OCI-LY1 (cell line): ENCODE results near the gene GPR143.

Source experiments
- H2AFZ ChIP-seq: fragments of 200-600 bp; sonication (generic), shearing (Covaris generic); 2 replicates; pipeline ENCODE4 v1.6.0; 2014; ENCODE audit warnings: antibody characterized with exemption, mild to moderate bottlenecking, low read length
- H3F3A ChIP-seq: fragments of 200-600 bp; sonication (generic), shearing (Covaris generic); 2 replicates; pipeline ENCODE4 v1.6.0; 2014; ENCODE audit warnings: mild to moderate bottlenecking, antibody characterized with exemption, low read length, moderate library complexity; ENCODE audit not compliant: insufficient read depth
- H3K27ac ChIP-seq: fragments of 200-600 bp; sonication (generic); 2 replicates; pipeline ENCODE4 v1.5.1; 2014; ENCODE audit warnings: low read length, mixed run types, mild to moderate bottlenecking, low read depth; ENCODE audit not compliant: poor library complexity, severe bottlenecking
- H3K27me3 ChIP-seq: fragments of 200-600 bp; sonication (generic); 2 replicates; pipeline ENCODE4 v1.6.0; 2014; ENCODE audit warnings: antibody characterized with exemption, mild to moderate bottlenecking, low read length, moderate library complexity; ENCODE audit not compliant: insufficient read depth
- H3K36me3 ChIP-seq: fragments of 200-600 bp; sonication (generic); 2 replicates; pipeline ENCODE4 v1.6.1; 2014; ENCODE audit warnings: mild to moderate bottlenecking, antibody characterized with exemption, low read length, moderate library complexity, mixed read lengths; ENCODE audit not compliant: insufficient read depth
- H3K4me1 ChIP-seq: fragments of 200-600 bp; sonication (generic); 2 replicates; pipeline ENCODE4 v1.5.1; 2014; ENCODE audit warnings: mild to moderate bottlenecking, low read length, moderate library complexity; ENCODE audit not compliant: insufficient read depth, severe bottlenecking
- H3K4me2 ChIP-seq: fragments of 200-600 bp; sonication (generic), shearing (Covaris generic); 2 replicates; pipeline ENCODE4 v1.6.1; 2014; ENCODE audit warnings: low read length
- H3K4me3 ChIP-seq: fragments of 200-600 bp; sonication (generic); 2 replicates; pipeline ENCODE4 v1.5.1; 2014; ENCODE audit warnings: low read length, low read depth, mild to moderate bottlenecking, mixed read lengths; ENCODE audit not compliant: poor library complexity, severe bottlenecking
- H3K79me2 ChIP-seq: fragments of 200-600 bp; shearing (Covaris generic); 2 replicates; pipeline ENCODE4 v1.6.1; 2016; ENCODE audit warnings: mixed run types, low read length, mixed read lengths; ENCODE audit not compliant: insufficient read depth
- H3K9ac ChIP-seq: fragments of 200-600 bp; sonication (generic), shearing (Covaris generic); 2 replicates; pipeline ENCODE4 v1.6.1; 2014; ENCODE audit warnings: mild to moderate bottlenecking, low read length, mixed read lengths
- H3K9me2 ChIP-seq: fragments of 200-600 bp; sonication (generic), shearing (Covaris generic); 2 replicates; pipeline ENCODE4 v1.6.1; 2014; ENCODE audit warnings: low read depth, mild to moderate bottlenecking, low read length, mixed read lengths
- H3K9me3 ChIP-seq: fragments of 200-600 bp; shearing (Covaris generic); 2 replicates; pipeline ENCODE4 v1.6.1; 2014; ENCODE audit warnings: low read length, mixed read lengths
- H4K20me1 ChIP-seq: fragments of 200-600 bp; sonication (generic), shearing (Covaris generic); 2 replicates; pipeline ENCODE4 v1.6.0; 2016; ENCODE audit warnings: mild to moderate bottlenecking, low read length; ENCODE audit not compliant: insufficient read depth
- EZH2 ChIP-seq: fragments of 200-600 bp; sonication (generic), shearing (Covaris generic); IDR thresholded peaks from 2 replicates; pipeline ENCODE4 v1.8.0; 2017; ENCODE audit warnings: borderline replicate concordance, mixed run types, mild to moderate bottlenecking, antibody characterized with exemption, low read length, moderate library complexity, mixed read lengths
- TF ChIP-seq, protein P1 (sequence below): fragments of 200-600 bp; sonication (generic), shearing (Covaris generic); IDR thresholded peaks from 2 replicates; pipeline ENCODE4 v1.5.1; 2017; ENCODE audit warnings: mild to moderate bottlenecking, antibody characterized with exemption, low read length, moderate library complexity, mixed read lengths

The GPR143 gene

GRCh38 chrX:9785944-9786797 is 20.5 kb upstream of the GPR143 start, which contains the start of gene SHROOM2:
Gene SHROOM2, plus strand, starts transcription at chrX:9786429. Its CDS starts 117 bp downstream, at chrX:9786546.
- Histone ChIP-seq H4K20me1 (no peaks in the 10 kb centered on the region), H3K27me3 (no peaks in the 10 kb centered on the region), H2AFZ (no peak within 1 kb of the TSS), H3K9ac (no peak within 1 kb of the TSS), H3K27ac (no peak within 1 kb of the TSS), H3K4me2 (peak within 1 kb of the TSS; percentile 16; the same call in 1 of the 2 replicates), H3K79me2 (no peaks in the 10 kb centered on the region), H3K9me3 (no peaks in the 10 kb centered on the region), H3K9me2 (no peaks in the 10 kb centered on the region), H3K36me3 (no peaks in the 10 kb centered on the region), H3K4me1 (no peaks in the 10 kb centered on the region), H3F3A (no peaks in the 10 kb centered on the region), H3K4me3 (peak within 1 kb of the TSS; percentile 38)
- TF ChIP-seq, protein P1, sequence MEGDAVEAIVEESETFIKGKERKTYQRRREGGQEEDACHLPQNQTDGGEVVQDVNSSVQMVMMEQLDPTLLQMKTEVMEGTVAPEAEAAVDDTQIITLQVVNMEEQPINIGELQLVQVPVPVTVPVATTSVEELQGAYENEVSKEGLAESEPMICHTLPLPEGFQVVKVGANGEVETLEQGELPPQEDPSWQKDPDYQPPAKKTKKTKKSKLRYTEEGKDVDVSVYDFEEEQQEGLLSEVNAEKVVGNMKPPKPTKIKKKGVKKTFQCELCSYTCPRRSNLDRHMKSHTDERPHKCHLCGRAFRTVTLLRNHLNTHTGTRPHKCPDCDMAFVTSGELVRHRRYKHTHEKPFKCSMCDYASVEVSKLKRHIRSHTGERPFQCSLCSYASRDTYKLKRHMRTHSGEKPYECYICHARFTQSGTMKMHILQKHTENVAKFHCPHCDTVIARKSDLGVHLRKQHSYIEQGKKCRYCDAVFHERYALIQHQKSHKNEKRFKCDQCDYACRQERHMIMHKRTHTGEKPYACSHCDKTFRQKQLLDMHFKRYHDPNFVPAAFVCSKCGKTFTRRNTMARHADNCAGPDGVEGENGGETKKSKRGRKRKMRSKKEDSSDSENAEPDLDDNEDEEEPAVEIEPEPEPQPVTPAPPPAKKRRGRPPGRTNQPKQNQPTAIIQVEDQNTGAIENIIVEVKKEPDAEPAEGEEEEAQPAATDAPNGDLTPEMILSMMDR: no peak
- no peak for TF ChIP-seq EZH2

GRCh38 chrX:9785254-9785943 is 19.8 kb upstream of the GPR143 start:
- Histone ChIP-seq H3K27me3 (no peaks in the 10 kb centered on the region), H3K4me2 (peak overlapping the region; percentile 16; the same call in 1 of the 2 replicates), H3K9me3 (no peaks in the 10 kb centered on the region), H3K4me3 (peak overlapping the region; percentile 38), H3K9me2 (no peaks in the 10 kb centered on the region), H3K9ac (no peak overlapping the region), H3K4me1 (no peaks in the 10 kb centered on the region), H3K36me3 (no peaks in the 10 kb centered on the region), H3K27ac (no peak overlapping the region), H3K79me2 (no peaks in the 10 kb centered on the region), H2AFZ (no peak overlapping the region), H3F3A (no peaks in the 10 kb centered on the region), H4K20me1 (no peaks in the 10 kb centered on the region)
- no peak for TF ChIP-seq EZH2
- TF ChIP-seq, protein P1: no peak

DNA sequence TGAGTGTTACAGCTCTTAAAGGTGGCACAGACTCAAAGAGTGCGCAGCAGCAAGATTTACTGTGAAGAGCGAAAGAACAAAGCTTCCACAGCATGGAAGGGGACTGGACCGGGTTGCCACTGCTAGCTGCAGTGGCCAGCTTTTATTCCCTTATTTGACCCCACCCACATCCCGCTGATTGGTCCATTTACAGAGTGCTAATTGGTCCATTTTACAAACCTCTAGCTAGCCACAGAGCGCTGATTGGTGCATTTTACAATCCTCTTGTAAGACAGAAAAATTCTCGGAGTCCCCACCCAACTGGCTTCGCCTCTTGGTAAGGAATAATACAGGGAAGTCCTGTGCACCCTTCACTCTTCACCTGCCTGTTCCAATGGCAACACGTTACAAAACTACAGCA is 18.7 kb upstream of the GPR143 start:
- no peaks in the 10 kb centered on the region for H3K9me2 ChIP-seq
- no peaks in the 10 kb centered on the region for H3F3A ChIP-seq
- no peak overlapping the region for H3K9ac ChIP-seq
- H3K9me3 ChIP-seq: no peaks in the 10 kb centered on the region
- H2AFZ ChIP-seq: no peak overlapping the region
- no peak overlapping the region for H3K27ac ChIP-seq
- H3K79me2 ChIP-seq: no peaks in the 10 kb centered on the region
- no peak overlapping the region for H3K4me3 ChIP-seq
- no peaks in the 10 kb centered on the region for H3K36me3 ChIP-seq
- no peaks in the 10 kb centered on the region for H3K4me1 ChIP-seq
- TF ChIP-seq, protein P1: no peak
- no peak for TF ChIP-seq EZH2
- no peaks in the 10 kb centered on the region for H3K27me3 ChIP-seq
- no peaks in the 10 kb centered on the region for H4K20me1 ChIP-seq
- no peak overlapping the region for H3K4me2 ChIP-seq
